ENCODE measurements around the gene LONRF2. TPM values are rescaled to one million over a fixed set of nuclear protein-coding genes. Genes with fewer than 3 reads are reported as not detected.

LONRF2 gene
- total RNA-seq, 1 donor from 2014 or later, result 0.45 TPM

GRCh38 chr2:100292022-100292580 lies 30.2 kb downstream of the LONRF2 start:
- Mint-ChIP-seq H3K27me3 (ENCODE audit: low read depth, unreplicated experiment) (no peaks in the 10 kb centered on the region), H3K4me3 (ENCODE audit: unreplicated experiment) (no peak overlapping the region), H3K9me3 (ENCODE audit: unreplicated experiment) (no peaks in the 10 kb centered on the region), H3K27ac (ENCODE audit: unreplicated experiment) (no peak overlapping the region), H3K4me1 (ENCODE audit: low read depth, unreplicated experiment) (no peaks in the 10 kb centered on the region), H3K36me3 (ENCODE audit: low read depth, unreplicated experiment) (peaks cover 2% of the 10 kb centered on the region)
- Histone ChIP-seq H3K9ac (ENCODE audit: low read length) (peak overlapping the region; percentile 73), H3K27ac (ENCODE audit: low read depth, low read length) (peak overlapping the region; percentile 92), H3K79me2 (ENCODE audit: insufficient read depth, low read length) (no peaks in the 10 kb centered on the region), H3K4me2 (ENCODE audit: low read length) (peak overlapping the region; percentile 75), H3K4me3 (ENCODE audit: insufficient read depth, low read depth, low read length) (no peak overlapping the region), H3K36me3 (ENCODE audit: insufficient read depth, low read length) (no peaks in the 10 kb centered on the region), H3K4me1 (ENCODE audit: insufficient read depth, low read length) (peaks cover 26% of the 10 kb centered on the region), H3K9me3 (ENCODE audit: insufficient read depth, low read depth, low read length) (no peaks in the 10 kb centered on the region), H4K20me1 (ENCODE audit: insufficient read depth, low read length) (no peaks in the 10 kb centered on the region), H3K27me3 (ENCODE audit: insufficient read depth, low read length) (no peaks in the 10 kb centered on the region), H2AFZ (ENCODE audit: low read depth, low read length) (no peak overlapping the region)
- FAIRE-seq (no peak), DNase-seq (ENCODE audit: low read depth) (peak; percentile 98)
- TF ChIP-seq CTCF (IDR thresholded peaks at IDR 0.05; ENCODE audit: insufficient read depth, low read depth, low read length) (no peak), EZH2 (IDR thresholded peaks at IDR 0.05; ENCODE audit: insufficient read depth, low read length) (no peak)

- Histone ChIP-seq H3K36me3 (ENCODE audit: insufficient read depth, low read length) (no peaks in the 10 kb centered on the region), H2AFZ (ENCODE audit: low read depth, low read length) (peak overlapping the region; percentile 33), H3K79me2 (ENCODE audit: insufficient read depth, low read length) (no peaks in the 10 kb centered on the region), H3K4me3 (ENCODE audit: insufficient read depth, low read depth, low read length) (no peak overlapping the region), H3K4me2 (ENCODE audit: low read length) (peak overlapping the region; percentile 75), H4K20me1 (ENCODE audit: insufficient read depth, low read length) (no peaks in the 10 kb centered on the region), H3K9ac (ENCODE audit: low read length) (peak overlapping the region; percentile 73), H3K27me3 (ENCODE audit: insufficient read depth, low read length) (no peaks in the 10 kb centered on the region), H3K27ac (ENCODE audit: low read depth, low read length) (peak overlapping the region; percentile 92), H3K4me1 (ENCODE audit: insufficient read depth, low read length) (peaks cover 29% of the 10 kb centered on the region), H3K9me3 (ENCODE audit: insufficient read depth, low read depth, low read length) (no peaks in the 10 kb centered on the region)
- Mint-ChIP-seq H3K4me3 (ENCODE audit: unreplicated experiment) (no peak overlapping the region), H3K4me1 (ENCODE audit: low read depth, unreplicated experiment) (peaks cover under 1% of the 10 kb centered on the region), H3K9me3 (ENCODE audit: unreplicated experiment) (no peaks in the 10 kb centered on the region), H3K27me3 (ENCODE audit: low read depth, unreplicated experiment) (no peaks in the 10 kb centered on the region), H3K36me3 (ENCODE audit: low read depth, unreplicated experiment) (peaks cover 2% of the 10 kb centered on the region), H3K27ac (ENCODE audit: unreplicated experiment) (no peak overlapping the region)
- FAIRE-seq (peak; percentile 39), DNase-seq (ENCODE audit: low read depth) (peak; percentile 100)
- TF ChIP-seq CTCF (IDR thresholded peaks at IDR 0.05; ENCODE audit: insufficient read depth, low read depth, low read length) (no peak), EZH2 (IDR thresholded peaks at IDR 0.05; ENCODE audit: insufficient read depth, low read length) (no peak)
Observed at GRCh38 chr2:100291152-100291970, 30.9 kb downstream of the LONRF2 start.

Data from astrocyte (in vitro differentiated cells and primary cell).